Endothelial cell of umbilical vein (primary cell): ENCODE results near the gene MTFR1L. TPM values are rescaled to one million over a fixed set of nuclear protein-coding genes. Genes with fewer than 3 reads are reported as not detected.

ENCODE experiments used
- BruUV-seq: library from RNA; stranded (reverse); fragments of 400-500 nt; replicated peaks from 2 replicates; lab custom pipeline; 2021; lab: Mats Ljungman, UMichigan
- CTCF ChIA-PET: fragments of 300-600, 350-600 bp; sonication (Branson Sonifier 250); formaldehyde crosslinking; loops from one replicate; lab custom pipeline; 2021; ENCODE audit warnings: antibody characterized with exemption, inconsistent platforms; lab: Charles Lee
- POLR2A ChIA-PET: fragments of 300-600, 350-600 bp; sonication (Branson Sonifier 250); formaldehyde crosslinking; loops from one replicate; lab custom pipeline; 2021; ENCODE audit warnings: antibody characterized with exemption, inconsistent platforms; lab: Charles Lee
- DNase-seq: peaks from one replicate; pipeline ENCODE4 v3.0.0-alpha.2; 2011; ENCODE audit warnings: low read depth, low spot score
- FAIRE-seq: peaks from 2 replicates; lab custom pipeline; 2011; peaks lifted over from hg19 to GRCh38; lab: Jason Lieb, UNC
- H2AFZ ChIP-seq: 2 replicates; pipeline ENCODE4 v1.6.0; 2012; ENCODE audit warnings: low read depth, low read length, control low read depth, inconsistent platforms
- H3K27ac ChIP-seq: 2 replicates; pipeline ENCODE4 v1.5.1; 2011; ENCODE audit warnings: low read depth, mild to moderate bottlenecking, control low read depth, low read length, moderate library complexity; ENCODE audit not compliant: insufficient read depth
- H3K27me3 ChIP-seq, 2 experiments: 2 replicates each; pipeline versions ENCODE4 v1.6.0 to v1.6.1; 2011; ENCODE audit warnings: low read length in 2 of 2, mixed read lengths in 1 of 2; ENCODE audit not compliant: control insufficient read depth in 2 of 2, insufficient read depth in 2 of 2
- H3K36me3 ChIP-seq, 2 experiments: 2 replicates in 1 of 2; 3 replicates in 1 of 2; pipeline ENCODE4 v1.5.1; 2011; ENCODE audit warnings: low read length in 2 of 2, mild to moderate bottlenecking in 1 of 2, moderate library complexity in 1 of 2; ENCODE audit not compliant: control insufficient read depth in 2 of 2, insufficient read depth in 2 of 2; ENCODE audit errors: extremely low read depth in 1 of 2
- H3K4me1 ChIP-seq: 3 replicates; pipeline ENCODE4 v1.5.1; 2011; ENCODE audit warnings: mild to moderate bottlenecking, low read length; ENCODE audit not compliant: control insufficient read depth, insufficient read depth; ENCODE audit errors: extremely low read depth
- H3K4me2 ChIP-seq: 2 replicates; pipeline ENCODE4 v1.6.1; 2011; ENCODE audit warnings: low read length, control low read depth, mixed read lengths; ENCODE audit not compliant: insufficient read depth
- H3K4me3 ChIP-seq, 3 experiments: fragments of 200-600 bp in 1 of 3; sonication (generic), shearing (Covaris generic) in 1 of 3; replicated peaks in 1 of 3; 2 replicates each; pipeline ENCODE4 v1.5.1; 2011 to 2016; ENCODE audit warnings: control low read depth in 3 of 3, low read length in 3 of 3, mild to moderate bottlenecking in 2 of 3, inconsistent platforms in 1 of 3, low read depth in 1 of 3, moderate library complexity in 1 of 3; ENCODE audit not compliant: insufficient read depth in 1 of 3
- H3K79me2 ChIP-seq: 2 replicates; pipeline ENCODE4 v1.6.0; 2012; ENCODE audit warnings: low read length, inconsistent platforms; ENCODE audit not compliant: control insufficient read depth, insufficient read depth
- H3K9ac ChIP-seq: replicated peaks from 2 replicates; pipeline ENCODE3; 2011; ENCODE audit warnings: low read length, control low read depth; ENCODE audit not compliant: insufficient read depth; ENCODE audit errors: extremely low read depth
- H3K9me1 ChIP-seq: replicated peaks from 3 replicates; pipeline ENCODE4 v1.6.0; 2011; ENCODE audit warnings: mild to moderate bottlenecking, low read length; ENCODE audit not compliant: control insufficient read depth, insufficient read depth; ENCODE audit errors: extremely low read depth
- H3K9me3 ChIP-seq: replicated peaks from 2 replicates; pipeline ENCODE4 v1.5.1; 2012; ENCODE audit warnings: low read length, inconsistent platforms; ENCODE audit not compliant: control insufficient read depth, insufficient read depth
- H4K20me1 ChIP-seq: replicated peaks from 2 replicates; pipeline ENCODE3; 2011; ENCODE audit warnings: mild to moderate bottlenecking, low read length; ENCODE audit not compliant: control insufficient read depth, insufficient read depth; ENCODE audit errors: extremely low read depth
- EZH2 ChIP-seq: IDR thresholded peaks from 2 replicates; pipeline ENCODE4 v1.6.1; 2012; ENCODE audit warnings: borderline replicate concordance, low read depth, mild to moderate bottlenecking, moderate library complexity, low read length, inconsistent platforms; ENCODE audit not compliant: severe bottlenecking
- FOS ChIP-seq: IDR thresholded peaks from 2 replicates; pipeline ENCODE4 v1.6.1; 2011; ENCODE audit warnings: mild to moderate bottlenecking, low read length, moderate library complexity, borderline replicate concordance; ENCODE audit not compliant: insufficient read depth
- GATA2 ChIP-seq: IDR thresholded peaks from 2 replicates; pipeline ENCODE4 v1.7.0; 2011; ENCODE audit warnings: low read depth, mild to moderate bottlenecking, moderate library complexity, mixed read lengths, low read length; ENCODE audit not compliant: insufficient read length, insufficient read depth
- JUN ChIP-seq: IDR thresholded peaks from 2 replicates; pipeline ENCODE4 v1.6.1; 2011; ENCODE audit warnings: borderline replicate concordance, low read depth; ENCODE audit not compliant: insufficient read length, insufficient read depth
- MYC ChIP-seq: IDR thresholded peaks from one replicate; pipeline ENCODE4 v1.6.1; 2011; ENCODE audit warnings: mild to moderate bottlenecking, low read depth, low read length
- POLR2A ChIP-seq: IDR thresholded peaks from 2 replicates; pipeline ENCODE4 v1.6.1; 2012; ENCODE audit warnings: low read depth, mild to moderate bottlenecking, control low read depth, low read length
- POLR2AphosphoS5 ChIP-seq: IDR thresholded peaks from 2 replicates; pipeline ENCODE4 v1.6.1; 2012; ENCODE audit warnings: low read depth, mild to moderate bottlenecking, control low read depth, low read length, moderate library complexity; ENCODE audit not compliant: insufficient read depth
- dilution Hi-C: fragments of 300-500 bp; cut with MboI; formaldehyde crosslinking; loops from one replicate; pipeline ENCODE4 v1.15.0; 2019; ENCODE audit warnings: low sequenced_read_pairs; ENCODE audit not compliant: extremely low pct_ligation_motif_present
- intact Hi-C: fragments of 100-400 bp; cut with micrococcal nuclease; formaldehyde crosslinking; loops from one replicate; pipeline ENCODE4 v1.10.0; 2022
- polyA plus RNA-seq, 4 experiments: library from polyadenylated mRNA; depleted of rRNA in 3 of 4; stranded (reverse) in 3 of 4; unstranded in 1 of 4; fragments of >200 nt; gene quantifications; 2 replicates each; pipeline versions ENCODE4 v1.2.1 to v1.2.3, GENCODE V29; 2011 to 2012; ENCODE audit warnings: missing spikeins in 1 of 4
- total RNA-seq: library from RNA; stranded (reverse); gene quantifications from 2 replicates; pipeline ENCODE4 v1.2.3, GENCODE V29; 2021
- TF ChIP-seq, protein P1 (sequence below): IDR thresholded peaks from 2 replicates; pipeline ENCODE4 v1.6.1; 2011; ENCODE audit not compliant: insufficient read depth, insufficient read length
- TF ChIP-seq, protein P2 (sequence below), 2 donors: IDR thresholded peaks; 1 replicate in 1 of 2; 2 replicates in 1 of 2; pipeline ENCODE4 v1.5.1; 2011; ENCODE audit warnings: low read length in 2 of 2, mild to moderate bottlenecking in 2 of 2, moderate library complexity in 2 of 2, control low read depth in 1 of 2, inconsistent platforms in 1 of 2, low read depth in 1 of 2; ENCODE audit not compliant: insufficient read depth in 1 of 2; ENCODE audit errors: extremely low read depth in 1 of 2

MTFR1L gene
- total and polyA plus RNA-seq, 2 donors (not counting 3 experiments of a cell fraction or from before 2014, with no cell fraction given): 34.8 to 45.5 TPM

DNA sequence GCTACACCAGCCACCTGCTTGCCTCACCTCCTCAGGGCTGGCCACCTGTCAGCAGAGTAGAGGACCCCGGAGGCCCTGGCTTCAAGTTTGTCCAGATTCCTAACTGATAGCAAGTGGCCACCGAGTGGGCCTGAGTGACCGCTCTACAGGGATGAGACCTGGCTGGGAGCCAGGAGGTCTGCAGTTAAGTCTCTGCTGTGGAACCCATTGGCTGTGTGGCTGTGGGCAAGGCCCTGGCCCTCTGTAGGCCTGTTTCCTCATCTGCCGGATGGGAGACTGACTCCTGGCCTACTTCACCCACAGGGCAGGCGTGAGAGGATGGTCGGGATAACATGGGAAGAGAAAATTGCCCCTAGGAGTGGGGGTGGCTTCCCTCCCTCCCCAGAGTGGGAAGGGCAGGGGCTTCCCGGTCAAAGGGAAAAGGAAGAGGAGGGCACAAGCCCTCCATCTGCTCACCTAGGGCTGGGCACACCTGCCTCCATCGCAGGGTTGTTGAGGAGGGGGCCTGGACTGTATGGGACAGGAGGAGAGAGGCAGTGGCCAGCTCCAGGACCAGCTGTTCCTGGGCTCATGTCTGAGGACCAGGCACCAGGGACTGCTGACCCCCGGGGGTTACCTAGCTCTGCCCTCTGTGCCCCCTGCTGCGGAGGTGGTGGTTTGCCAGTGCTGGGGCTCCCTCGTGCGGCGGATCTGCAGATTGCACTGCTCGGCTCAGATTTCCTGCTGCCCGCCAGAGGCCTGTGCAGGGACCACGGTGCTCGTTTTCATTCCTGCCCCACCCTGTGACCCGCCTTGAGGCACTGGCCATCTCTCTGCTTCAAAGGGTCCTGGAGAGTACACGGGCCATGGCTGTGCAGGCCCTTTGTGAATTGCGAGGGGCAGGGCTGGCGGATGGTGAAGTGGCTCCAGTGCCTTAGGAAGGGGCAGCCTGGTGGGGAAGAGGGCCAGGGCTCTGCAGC, 9.1 kb upstream of the MTFR1L start:
- peak; percentile 70 for FAIRE-seq
- BruUV-seq: no TSS peak
- no peaks in the 10 kb centered on the region for H3K9me1 ChIP-seq
- intact Hi-C loops: loop anchor here (1.0 kb wide), 2 partner anchors 191 to 202 kb away; no protein-coding TSS in a partner anchor
- peaks cover 13 to 64% of the 10 kb centered on the region in 2 experiments for H3K36me3 ChIP-seq
- no peak overlapping the region for H3K4me2 ChIP-seq
- H3K27ac ChIP-seq: no peak overlapping the region
- peak; percentile 44 for DNase-seq
- CTCF ChIA-PET: interaction anchor here (0.6 to 3.1 kb wide), 7 partner anchors 9 to 291 kb away, joined by 3 to 35 read pairs (median 5); partner anchors contain the start of genes MAN1C1, MTFR1L and SELENON
- TF ChIP-seq, protein P1, sequence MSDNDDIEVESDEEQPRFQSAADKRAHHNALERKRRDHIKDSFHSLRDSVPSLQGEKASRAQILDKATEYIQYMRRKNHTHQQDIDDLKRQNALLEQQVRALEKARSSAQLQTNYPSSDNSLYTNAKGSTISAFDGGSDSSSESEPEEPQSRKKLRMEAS: no peak
- no peak for TF ChIP-seq MYC
- TF ChIP-seq JUN: no peak
- TF ChIP-seq EZH2: no peak
- TF ChIP-seq, protein P2, sequence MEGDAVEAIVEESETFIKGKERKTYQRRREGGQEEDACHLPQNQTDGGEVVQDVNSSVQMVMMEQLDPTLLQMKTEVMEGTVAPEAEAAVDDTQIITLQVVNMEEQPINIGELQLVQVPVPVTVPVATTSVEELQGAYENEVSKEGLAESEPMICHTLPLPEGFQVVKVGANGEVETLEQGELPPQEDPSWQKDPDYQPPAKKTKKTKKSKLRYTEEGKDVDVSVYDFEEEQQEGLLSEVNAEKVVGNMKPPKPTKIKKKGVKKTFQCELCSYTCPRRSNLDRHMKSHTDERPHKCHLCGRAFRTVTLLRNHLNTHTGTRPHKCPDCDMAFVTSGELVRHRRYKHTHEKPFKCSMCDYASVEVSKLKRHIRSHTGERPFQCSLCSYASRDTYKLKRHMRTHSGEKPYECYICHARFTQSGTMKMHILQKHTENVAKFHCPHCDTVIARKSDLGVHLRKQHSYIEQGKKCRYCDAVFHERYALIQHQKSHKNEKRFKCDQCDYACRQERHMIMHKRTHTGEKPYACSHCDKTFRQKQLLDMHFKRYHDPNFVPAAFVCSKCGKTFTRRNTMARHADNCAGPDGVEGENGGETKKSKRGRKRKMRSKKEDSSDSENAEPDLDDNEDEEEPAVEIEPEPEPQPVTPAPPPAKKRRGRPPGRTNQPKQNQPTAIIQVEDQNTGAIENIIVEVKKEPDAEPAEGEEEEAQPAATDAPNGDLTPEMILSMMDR (IDR thresholded peaks at IDR 0.05; ENCODE audit: extremely low read depth in 1 of 2, insufficient read depth in 1 of 2, low read depth in 1 of 2, low read length in 2 of 2): peak; percentile 78 to 95
- TF ChIP-seq POLR2AphosphoS5: peak; percentile 54
- no peak for TF ChIP-seq POLR2A
- TF ChIP-seq FOS: no peak
- TF ChIP-seq GATA2: no peak
- H3K4me3 ChIP-seq: no peak overlapping the region
- no peaks in the 10 kb centered on the region for H4K20me1 ChIP-seq
- dilution Hi-C loops: no loop called here
- peaks cover 10% of the 10 kb centered on the region for H3K4me1 ChIP-seq
- no peak overlapping the region for H3K9ac ChIP-seq
- H2AFZ ChIP-seq: no peak overlapping the region
- no peaks in the 10 kb centered on the region for H3K9me3 ChIP-seq
- no peaks in the 10 kb centered on the region for H3K27me3 ChIP-seq
- POLR2A ChIA-PET: no interaction called here
- H3K79me2 ChIP-seq: no peaks in the 10 kb centered on the region
